HepG2 (cell line): ENCODE measurements around the gene STK36. TPM values are rescaled to one million over a fixed set of nuclear protein-coding genes. Genes with fewer than 3 reads are reported as not detected.

ENCODE experiments used
- ARNTL ChIP-seq: sonication (generic); formaldehyde crosslinking; IDR thresholded peaks from 2 replicates; pipeline ENCODE4 v1.4.0; 2020; ENCODE audit warnings: mild to moderate bottlenecking, missing genetic modification reagents
- BATF2 ChIP-seq: sonication (generic); formaldehyde crosslinking; IDR thresholded peaks from 2 replicates; pipeline ENCODE4 v1.8.0; 2022; ENCODE audit warnings: mild to moderate bottlenecking, missing genetic modification reagents, moderate library complexity
- BHLHE40 ChIP-seq: IDR thresholded peaks from 2 replicates; pipeline ENCODE4 v1.6.1; 2011; ENCODE audit warnings: low read length, improper control_type of control experiment
- ELF1 ChIP-seq: sonication (generic); formaldehyde crosslinking; IDR thresholded peaks from 2 replicates; pipeline ENCODE4 v1.4.0; 2020; ENCODE audit warnings: missing genetic modification reagents
- FOSL2 ChIP-seq: sonication (generic); formaldehyde crosslinking; IDR thresholded peaks from 2 replicates; pipeline ENCODE4 v1.4.0; 2020; ENCODE audit warnings: missing genetic modification reagents
- HNF1A ChIP-seq, 2 experiments: sonication (generic) in 1 of 2; formaldehyde crosslinking in 1 of 2; IDR thresholded peaks; 2 replicates each; pipeline versions ENCODE4 v1.4.0 to v1.6.1; 2016 to 2020; ENCODE audit warnings: borderline replicate concordance in 1 of 2, low read depth in 1 of 2, mild to moderate bottlenecking in 1 of 2, missing genetic modification reagents in 1 of 2
- ISX ChIP-seq: sonication (generic); formaldehyde crosslinking; conservative IDR thresholded peaks from 2 replicates; pipeline ENCODE4 v1.5.0; 2020; ENCODE audit warnings: missing genetic modification reagents
- KAT2B ChIP-seq: fragments of 150-350 bp; IDR thresholded peaks from 2 replicates; pipeline ENCODE4 v1.6.1; 2014; ENCODE audit warnings: low read depth, low read length, borderline replicate concordance
- MLXIP ChIP-seq: sonication (generic); formaldehyde crosslinking; IDR thresholded peaks from 2 replicates; pipeline ENCODE4 v1.9.0; 2021; ENCODE audit warnings: missing genetic modification reagents, borderline replicate concordance
- SNAPC4 ChIP-seq: sonication (generic); formaldehyde crosslinking; IDR thresholded peaks from 2 replicates; pipeline ENCODE4 v1.4.0; 2020; ENCODE audit warnings: mild to moderate bottlenecking, missing genetic modification reagents
- SP1 ChIP-seq, 2 experiments: fragments of 450-650 bp in 1 of 2; sonication (generic) in 1 of 2; formaldehyde crosslinking in 1 of 2; IDR thresholded peaks; 2 replicates each; pipeline versions ENCODE4 v1.4.0 to v1.6.1; 2016 to 2020; ENCODE audit warnings: missing genetic modification reagents in 1 of 2
- SRSF4 ChIP-seq: fragments of 200-400 bp; formaldehyde crosslinking; IDR thresholded peaks from one replicate; pipeline ENCODE4 v1.6.1; 2018; ENCODE audit warnings: mild to moderate bottlenecking, low read depth, low read length, moderate library complexity; ENCODE audit not compliant: poor library complexity, severe bottlenecking
- TMF1 ChIP-seq: sonication (generic); formaldehyde crosslinking; IDR thresholded peaks from 2 replicates; pipeline ENCODE4 v1.8.1; 2022; ENCODE audit warnings: low read depth, missing genetic modification reagents
- ZNF121 ChIP-seq: sonication (generic); formaldehyde crosslinking; IDR thresholded peaks from 2 replicates; pipeline ENCODE4 v1.5.0; 2020; ENCODE audit warnings: mild to moderate bottlenecking, missing genetic modification reagents
- polyA plus RNA-seq, 8 experiments: library from polyadenylated mRNA; depleted of rRNA in 3 of 8; stranded (reverse) in 7 of 8; unstranded in 1 of 8; fragments of >200 nt; fragmentation: Illumina TruSeq in 4 of 8; extraction: Trizol in 4 of 8; gene quantifications; 2 replicates each; pipeline versions ENCODE4 v1.2.1 to v1.2.3, GENCODE V29; 2011 to 2016; ENCODE audit warnings: low read depth in 4 of 8, missing spikeins in 1 of 8, mixed read lengths in 1 of 8; ENCODE audit not compliant: insufficient read depth in 1 of 8
- total RNA-seq, 5 experiments: library from RNA; depleted of rRNA; stranded (reverse); fragments of >200 nt; fragmentation: Illumina TruSeq; extraction: Trizol; gene quantifications; 2 replicates each; pipeline ENCODE4 v1.2.3, GENCODE V29; 2016; ENCODE audit warnings: low read depth in 1 of 5

Gene STK36
- total and polyA plus RNA-seq, 2 of the 13 experiments (the other 11 are each of a cell fraction or from before 2014, with no cell fraction given): 45.9 to 83.5 TPM

- no peak for TF ChIP-seq KAT2B
- no peak for TF ChIP-seq HNF1A (IDR thresholded peaks at IDR 0.05; ENCODE audit: low read depth)
- TF ChIP-seq HNF1A (CRISPR knock-in tag; IDR thresholded peaks at IDR 0.05; ENCODE audit: borderline replicate concordance): peak; percentile 54; the same call in 1 of the 2 replicates
- no peak for TF ChIP-seq TMF1 (CRISPR knock-in tag)
- TF ChIP-seq MLXIP: no peak
- no peak for TF ChIP-seq SP1 (IDR thresholded peaks at IDR 0.05)
- no peak for TF ChIP-seq SP1 (CRISPR knock-in tag; IDR thresholded peaks at IDR 0.05)
- TF ChIP-seq SNAPC4 (CRISPR knock-in tag): no peak
- TF ChIP-seq BHLHE40: no peak
- no peak for TF ChIP-seq SRSF4
- TF ChIP-seq ZNF121 (CRISPR knock-in tag): peak; percentile 47; the same call in 1 of the 2 replicates
- peak; percentile 39; the same call in 1 of the 2 replicates for TF ChIP-seq ELF1 (CRISPR knock-in tag)
- no peak for TF ChIP-seq BATF2 (CRISPR knock-in tag)
- peak; percentile 32 for TF ChIP-seq FOSL2
- no peak for TF ChIP-seq ARNTL (CRISPR knock-in tag)
- TF ChIP-seq ISX (CRISPR knock-in tag): no peak
Measured at GRCh38 chr2:218745559-218746469, 73.9 kb downstream of the STK36 start (continued).
